Measurements from ENCODE around the gene ATL1. TPM values are rescaled to one million over a fixed set of nuclear protein-coding genes. Genes with fewer than 3 reads are reported as not detected.

Gene ATL1
- 10 to 100 TPM; 17.2 to 22.3 (median 21.6) TPM for total RNA-seq

DNA sequence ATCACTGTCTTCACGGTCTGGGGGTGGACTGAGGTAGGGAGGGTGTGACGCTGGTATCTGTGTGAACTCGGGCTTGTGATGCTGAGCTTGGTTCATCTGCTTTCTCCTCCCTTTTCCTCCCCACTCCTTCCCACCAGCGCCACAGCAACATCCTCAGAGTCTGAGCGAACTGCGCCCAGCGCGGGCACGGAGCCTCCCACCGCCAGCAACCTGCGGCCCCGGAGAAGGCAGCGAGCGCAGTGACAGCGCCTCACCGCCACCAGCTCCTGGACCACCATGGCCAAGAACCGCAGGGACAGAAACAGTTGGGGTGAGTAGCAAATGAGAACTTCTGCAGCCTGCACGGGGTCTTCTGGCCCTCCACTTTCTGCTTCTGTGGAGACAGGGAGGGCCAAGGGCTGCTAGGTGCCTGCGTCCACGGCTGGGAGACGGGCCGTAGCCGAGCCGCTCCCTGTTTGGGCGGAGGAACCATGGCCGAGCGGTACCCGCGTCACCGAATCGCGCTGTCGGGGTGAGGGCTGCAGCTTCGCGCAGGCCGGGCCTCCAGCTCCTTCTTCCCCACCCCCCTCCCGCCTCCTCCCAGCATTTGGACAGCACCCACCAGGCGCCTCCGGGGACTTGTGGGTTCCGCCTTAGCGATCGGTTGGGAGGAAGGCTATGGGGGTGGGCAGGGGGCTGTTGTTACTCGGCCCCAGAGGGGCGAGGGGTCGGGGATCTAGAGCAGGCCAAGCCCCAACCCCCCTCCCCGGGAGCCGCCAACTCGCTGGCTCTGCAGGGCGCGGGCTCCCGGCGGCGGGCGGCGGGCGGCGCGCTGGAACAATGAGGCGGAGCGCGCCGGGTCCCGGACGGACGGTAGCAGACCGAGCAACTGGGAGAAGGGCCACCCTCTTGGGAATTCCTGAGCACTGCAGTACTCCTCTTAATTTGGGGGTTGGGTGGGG lies at the start of gene ATL1:
ATL1 (plus strand) TSS at position 156 of the 941 bp plus-strand sequence; CDS start at position 277, 121 bp downstream.
- Histone ChIP-seq H3K9me3 (no peaks in the 10 kb centered on the region), H3K27ac (peak within 1 kb of the TSS; percentile 94 to 97 (median 96)), H3K36me3 (no peaks in the 10 kb centered on the region), H3K4me1 (peaks cover 4 to 23% (median 6%) of the 10 kb centered on the region in 3 donors), H3K4me3 (peak within 1 kb of the TSS; percentile 70 to 97), H3K27me3 (no peaks in the 10 kb centered on the region)
- 0% methylated on average over 3 to 7 of the region's 66 CpGs for WGBS, 2 donors (ENCODE audit: low coverage in 1 of 2)
- peak; percentile 91 for ATAC-seq
- TF ChIP-seq POLR2A (IDR thresholded peaks at IDR 0.05) (peak; percentile 51), EP300 (IDR thresholded peaks at IDR 0.05) (no peak), POLR2AphosphoS5 (IDR thresholded peaks at IDR 0.05) (peak; percentile 47)
- TF ChIP-seq, protein P1, sequence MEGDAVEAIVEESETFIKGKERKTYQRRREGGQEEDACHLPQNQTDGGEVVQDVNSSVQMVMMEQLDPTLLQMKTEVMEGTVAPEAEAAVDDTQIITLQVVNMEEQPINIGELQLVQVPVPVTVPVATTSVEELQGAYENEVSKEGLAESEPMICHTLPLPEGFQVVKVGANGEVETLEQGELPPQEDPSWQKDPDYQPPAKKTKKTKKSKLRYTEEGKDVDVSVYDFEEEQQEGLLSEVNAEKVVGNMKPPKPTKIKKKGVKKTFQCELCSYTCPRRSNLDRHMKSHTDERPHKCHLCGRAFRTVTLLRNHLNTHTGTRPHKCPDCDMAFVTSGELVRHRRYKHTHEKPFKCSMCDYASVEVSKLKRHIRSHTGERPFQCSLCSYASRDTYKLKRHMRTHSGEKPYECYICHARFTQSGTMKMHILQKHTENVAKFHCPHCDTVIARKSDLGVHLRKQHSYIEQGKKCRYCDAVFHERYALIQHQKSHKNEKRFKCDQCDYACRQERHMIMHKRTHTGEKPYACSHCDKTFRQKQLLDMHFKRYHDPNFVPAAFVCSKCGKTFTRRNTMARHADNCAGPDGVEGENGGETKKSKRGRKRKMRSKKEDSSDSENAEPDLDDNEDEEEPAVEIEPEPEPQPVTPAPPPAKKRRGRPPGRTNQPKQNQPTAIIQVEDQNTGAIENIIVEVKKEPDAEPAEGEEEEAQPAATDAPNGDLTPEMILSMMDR (IDR thresholded peaks at IDR 0.05): peak in 1 of 4 experiments; percentile 17

DNA sequence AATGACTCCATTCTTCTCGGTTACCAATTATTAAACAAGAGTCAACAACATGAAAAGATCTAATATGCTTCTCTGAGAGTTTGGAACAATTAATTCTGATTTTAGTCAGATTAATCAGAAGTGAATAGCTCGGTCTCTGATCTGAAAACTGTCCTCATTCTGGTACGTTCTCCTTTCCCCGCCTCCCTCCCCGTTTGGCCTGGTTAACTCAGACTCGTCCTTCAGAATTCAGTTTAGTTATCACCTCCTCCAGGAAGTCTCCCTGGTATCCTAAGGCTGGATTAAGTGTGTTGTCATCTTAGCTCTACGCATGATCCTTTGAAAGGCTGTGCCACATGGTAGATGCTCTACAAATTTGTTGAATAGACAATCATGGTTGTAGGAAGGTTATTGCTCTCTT lies 49.8 kb upstream of the ATL1 start:
- no peak overlapping the region for H3K4me3 ChIP-seq
- TF ChIP-seq POLR2A (IDR thresholded peaks at IDR 0.05): no peak
- TF ChIP-seq EP300 (IDR thresholded peaks at IDR 0.05): no peak
- TF ChIP-seq, protein P1 (IDR thresholded peaks at IDR 0.05): no peak
- TF ChIP-seq POLR2AphosphoS5 (IDR thresholded peaks at IDR 0.05): no peak
- H3K4me1 ChIP-seq: peaks cover 0 to 23% (median 0%) of the 10 kb centered on the region in 3 donors
- WGBS, 2 donors (ENCODE audit: low coverage in 1 of 2): 62 to 89% methylated on average over 6 to 7 of the region's 7 CpGs
- no peak overlapping the region for H3K27ac ChIP-seq
- no peaks in the 10 kb centered on the region for H3K36me3 ChIP-seq
- no peaks in the 10 kb centered on the region for H3K27me3 ChIP-seq
- H3K9me3 ChIP-seq: no peaks in the 10 kb centered on the region
- no peak for ATAC-seq

DNA sequence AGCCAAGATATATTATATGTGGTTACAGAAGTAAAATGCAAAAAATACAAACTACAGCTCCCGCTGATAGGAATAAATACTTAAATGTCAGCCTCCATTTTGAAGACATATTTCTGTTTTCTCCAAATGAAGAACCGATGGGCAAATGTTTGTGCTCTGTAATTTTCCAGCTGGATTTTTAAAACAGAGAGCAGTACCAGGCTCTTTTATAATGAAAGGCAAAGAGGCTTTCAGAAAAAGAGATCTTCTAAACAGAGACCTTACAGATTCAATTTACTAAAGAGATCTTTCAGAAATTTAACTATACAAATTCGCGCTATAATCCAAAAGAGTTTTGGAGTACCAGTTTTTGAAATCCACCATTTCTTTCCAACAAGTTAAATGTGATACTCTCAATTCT lies 47.5 kb upstream of the ATL1 start:
- Histone ChIP-seq H3K36me3 (no peaks in the 10 kb centered on the region), H3K9me3 (no peaks in the 10 kb centered on the region), H3K4me1 (peaks cover 0 to 39% (median 0%) of the 10 kb centered on the region in 3 donors), H3K27ac (no peak overlapping the region), H3K4me3 (no peak overlapping the region), H3K27me3 (no peaks in the 10 kb centered on the region)
- ATAC-seq: no peak
- 86% methylated on average over 4 of the region's 4 CpGs for WGBS, 2 donors (ENCODE audit: low coverage in 1 of 2)
- TF ChIP-seq, protein P1 (IDR thresholded peaks at IDR 0.05): no peak
- TF ChIP-seq POLR2A (IDR thresholded peaks at IDR 0.05): no peak
- no peak for TF ChIP-seq POLR2AphosphoS5 (IDR thresholded peaks at IDR 0.05)
- TF ChIP-seq EP300 (IDR thresholded peaks at IDR 0.05): no peak

DNA sequence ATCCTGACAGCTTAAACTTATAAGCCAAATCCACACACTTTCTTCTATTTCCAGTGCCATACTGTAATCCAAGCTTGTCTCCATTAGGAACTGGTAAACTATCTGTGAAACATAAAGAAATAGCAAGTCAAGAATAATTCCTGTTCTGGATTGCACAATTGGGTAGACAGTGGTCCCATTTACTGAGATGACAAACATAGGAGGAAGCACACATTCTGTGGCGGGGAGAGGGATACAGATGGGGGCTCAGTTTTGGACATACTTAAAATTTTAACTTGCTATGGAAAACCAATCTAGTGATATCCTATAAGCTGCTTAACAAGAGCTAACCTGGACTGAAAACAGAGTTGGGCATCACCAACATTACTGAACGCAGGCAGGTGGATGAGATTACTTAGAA lies 43.9 kb upstream of the ATL1 start:
- Histone ChIP-seq H3K4me1 (peaks cover under 1 to 35% (median under 1%) of the 10 kb centered on the region in 3 donors), H3K27ac (no peak overlapping the region), H3K27me3 (no peaks in the 10 kb centered on the region), H3K36me3 (no peaks in the 10 kb centered on the region), H3K9me3 (no peaks in the 10 kb centered on the region), H3K4me3 (no peak overlapping the region)
- TF ChIP-seq, protein P1 (IDR thresholded peaks at IDR 0.05): no peak
- no peak for TF ChIP-seq POLR2A (IDR thresholded peaks at IDR 0.05)
- TF ChIP-seq POLR2AphosphoS5 (IDR thresholded peaks at IDR 0.05): no peak
- TF ChIP-seq EP300 (IDR thresholded peaks at IDR 0.05): no peak
- 95 to 100% methylated on average over 1 to 2 of the region's 2 CpGs for WGBS, 2 donors (ENCODE audit: low coverage in 1 of 2)
- ATAC-seq: no peak

All from gastroesophageal sphincter (tissue), 4 donors.